Stomach (tissue), 9 donors: Measurements from ENCODE around the gene PRICKLE2. TPM values are rescaled to one million over a fixed set of nuclear protein-coding genes. Genes with fewer than 3 reads are reported as not detected.
"Not testable (repeated sequence)": the region's sequence is repeated elsewhere in the genome, so short reads cannot be mapped to it uniquely, and the experiment has no call there.

ENCODE experiments used
- DNase-seq, 2 donors: peaks; one replicate each; pipeline versions ENCODE4 v3.0.0 to v3.0.0-alpha.2; 2013 to 2019
- H3K27ac ChIP-seq, 5 donors: fragments of 200-600 bp in 4 of 5; sonication (generic) in 4 of 5; one replicate each; pipeline ENCODE4 v1.5.1; 2013 to 2019; ENCODE audit warnings: mild to moderate bottlenecking in 1 of 5, moderate library complexity in 1 of 5
- H3K27me3 ChIP-seq, 3 donors: fragments of 200-600 bp; sonication (generic); one replicate each; pipeline ENCODE4 v1.5.1; 2017 to 2019; ENCODE audit warnings: mixed run types in 1 of 3
- H3K36me3 ChIP-seq, 4 donors: fragments of 200-600 bp; sonication (generic); 1 replicate in 3 of 4; 2 replicates in 1 of 4; pipeline ENCODE4 v1.5.1; 2016 to 2019
- H3K4me1 ChIP-seq, 4 donors: fragments of 200-600 bp; sonication (generic); one replicate each; pipeline ENCODE4 v1.5.1; 2016 to 2019
- H3K4me3 ChIP-seq, 4 donors: fragments of 200-600 bp; sonication (generic) in 3 of 4; one replicate each; pipeline ENCODE4 v1.5.1; 2016 to 2019; ENCODE audit warnings: mild to moderate bottlenecking in 1 of 4
- H3K9me3 ChIP-seq, 4 donors: fragments of 200-600 bp; sonication (generic); one replicate each; pipeline ENCODE4 v1.5.1; 2016 to 2019
- EP300 ChIP-seq: sonication (generic); formaldehyde crosslinking; IDR thresholded peaks from one replicate; pipeline ENCODE4 v1.6.1; 2017; ENCODE audit warnings: antibody characterized with exemption
- POLR2A ChIP-seq, 4 donors: fragments of 450-650 bp; IDR thresholded peaks; one replicate each; pipeline ENCODE4 v1.6.1; 2016; ENCODE audit warnings: antibody characterized with exemption in 4 of 4, control low read depth in 2 of 4, mild to moderate bottlenecking in 1 of 4, moderate library complexity in 1 of 4
- POLR2AphosphoS5 ChIP-seq, 3 donors: sonication (generic); formaldehyde crosslinking; IDR thresholded peaks; one replicate each; pipeline ENCODE4 v1.6.1; 2016; ENCODE audit warnings: antibody characterized with exemption in 3 of 3
- WGBS, 5 donors: extraction: QIAGEN DNeasy Blood & Tissue Kit in 3 of 5; methylation state at CpG; one replicate each; pipeline versions ENCODE4 v1.1.5 to v1.1.7; 2013 to 2018; 5-methylcytosine and 5-hydroxymethylcytosine counted together
- intact Hi-C: fragments of 100-400 bp; cut with DNase I; formaldehyde crosslinking; loops from one replicate; pipeline ENCODE4 v1.15.1; 2023; ENCODE audit warnings: low total_unique reads
- polyA plus RNA-seq, 3 donors: library from polyadenylated mRNA; stranded (reverse); fragments of 200-250 nt; gene quantifications; one replicate each; pipeline ENCODE4 v1.2.3, GENCODE V29; 2013
- total RNA-seq, 5 donors: library from RNA; depleted of rRNA; stranded (reverse); fragments of >200 nt; gene quantifications; one replicate each; pipeline versions ENCODE4 v1.1.0 to v1.2.3, GENCODE V29; 2014 to 2016
- TF ChIP-seq, protein P1 (sequence below), 7 experiments: fragments of 450-650 bp in 4 of 7; fragments of 200-600 bp in 3 of 7; sonication (generic) in 3 of 7; IDR thresholded peaks; one replicate each; pipeline ENCODE4 v1.5.1; 2016 to 2019; ENCODE audit warnings: antibody characterized with exemption in 7 of 7, control low read depth in 2 of 7, mild to moderate bottlenecking in 1 of 7
- donor health status: healthy with polysubstance abuse.
- donor health status: Bipolar disorder and iron deficiency.
- donor health status: healthy.

PRICKLE2 gene
- total and polyA plus RNA-seq, 8 donors, result 3.7 to 59.1 (median 21.0) TPM

GRCh38 chr3:64095802-64096201 lies 129.5 kb downstream of the PRICKLE2 start:
- intact Hi-C loops, result no loop called here
- TF ChIP-seq POLR2AphosphoS5 (IDR thresholded peaks at IDR 0.05), result no peak
- TF ChIP-seq, protein P1, sequence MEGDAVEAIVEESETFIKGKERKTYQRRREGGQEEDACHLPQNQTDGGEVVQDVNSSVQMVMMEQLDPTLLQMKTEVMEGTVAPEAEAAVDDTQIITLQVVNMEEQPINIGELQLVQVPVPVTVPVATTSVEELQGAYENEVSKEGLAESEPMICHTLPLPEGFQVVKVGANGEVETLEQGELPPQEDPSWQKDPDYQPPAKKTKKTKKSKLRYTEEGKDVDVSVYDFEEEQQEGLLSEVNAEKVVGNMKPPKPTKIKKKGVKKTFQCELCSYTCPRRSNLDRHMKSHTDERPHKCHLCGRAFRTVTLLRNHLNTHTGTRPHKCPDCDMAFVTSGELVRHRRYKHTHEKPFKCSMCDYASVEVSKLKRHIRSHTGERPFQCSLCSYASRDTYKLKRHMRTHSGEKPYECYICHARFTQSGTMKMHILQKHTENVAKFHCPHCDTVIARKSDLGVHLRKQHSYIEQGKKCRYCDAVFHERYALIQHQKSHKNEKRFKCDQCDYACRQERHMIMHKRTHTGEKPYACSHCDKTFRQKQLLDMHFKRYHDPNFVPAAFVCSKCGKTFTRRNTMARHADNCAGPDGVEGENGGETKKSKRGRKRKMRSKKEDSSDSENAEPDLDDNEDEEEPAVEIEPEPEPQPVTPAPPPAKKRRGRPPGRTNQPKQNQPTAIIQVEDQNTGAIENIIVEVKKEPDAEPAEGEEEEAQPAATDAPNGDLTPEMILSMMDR (IDR thresholded peaks at IDR 0.05), result no peak
- TF ChIP-seq POLR2A (IDR thresholded peaks at IDR 0.05), result no peak
- TF ChIP-seq EP300, result no peak
- Histone ChIP-seq H3K9me3 (no peaks in the 10 kb centered on the region), H3K27me3 (no peaks in the 10 kb centered on the region), H3K36me3 (peaks cover 0 to 45% (median 26%) of the 10 kb centered on the region in 4 donors), H3K4me1 (peaks cover 0 to 3% (median 0%) of the 10 kb centered on the region in 4 donors), H3K4me3 (no peak overlapping the region), H3K27ac (no peak overlapping the region)
- no peak for DNase-seq
- 78 to 90% (median 84%) methylated on average over 3 of the region's 3 CpGs for WGBS, 5 donors

DNA sequence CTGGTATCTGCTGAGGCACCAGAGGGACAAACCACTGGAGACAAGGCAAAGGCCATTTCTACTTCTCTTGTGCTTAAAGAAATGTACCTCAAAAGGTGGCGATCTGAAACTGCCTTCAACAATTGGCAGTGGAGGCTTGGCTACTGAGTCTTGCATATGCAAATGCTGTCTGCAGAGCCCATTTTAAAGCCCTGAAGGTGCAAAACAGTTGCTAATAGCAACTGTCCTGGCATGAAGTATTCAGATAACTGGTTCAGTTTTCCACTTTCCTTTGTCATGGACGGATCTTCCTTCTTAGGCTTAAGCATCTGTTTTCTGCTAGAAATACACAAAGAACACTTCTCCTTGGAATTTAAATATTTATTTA lies 130.6 kb downstream of the PRICKLE2 start:
- H3K27me3 ChIP-seq, result no peaks in the 10 kb centered on the region
- H3K4me1 ChIP-seq, result no peaks in the 10 kb centered on the region
- WGBS, 5 donors, result 90 to 95% (median 93%) methylated on average over 2 of the region's 2 CpGs
- H3K9me3 ChIP-seq, result no peaks in the 10 kb centered on the region
- no peak overlapping the region for H3K27ac ChIP-seq
- intact Hi-C loops, result no loop called here
- H3K4me3 ChIP-seq, result no peak overlapping the region
- DNase-seq, result no peak
- no peak for TF ChIP-seq POLR2A (IDR thresholded peaks at IDR 0.05)
- TF ChIP-seq, protein P1 (IDR thresholded peaks at IDR 0.05), result no peak
- TF ChIP-seq POLR2AphosphoS5 (IDR thresholded peaks at IDR 0.05), result no peak
- TF ChIP-seq EP300, result no peak
- peaks cover 0 to 43% (median 22%) of the 10 kb centered on the region in 4 donors for H3K36me3 ChIP-seq

- no peak overlapping the region for H3K4me3 ChIP-seq
- H3K9me3 ChIP-seq, result no peaks in the 10 kb centered on the region
- no peak for DNase-seq
- WGBS, 5 donors, result 71 to 82% (median 78%) methylated on average over 3 of the region's 3 CpGs
- intact Hi-C loops, result no loop called here
- H3K36me3 ChIP-seq, result peaks cover 0 to 37% (median 15%) of the 10 kb centered on the region in 4 donors
- H3K27ac ChIP-seq, result no peak overlapping the region
- peaks cover 0 to under 1% (median 0%) of the 10 kb centered on the region in 4 donors for H3K4me1 ChIP-seq
- H3K27me3 ChIP-seq, result no peaks in the 10 kb centered on the region
- TF ChIP-seq POLR2AphosphoS5 (IDR thresholded peaks at IDR 0.05) (no peak), POLR2A (IDR thresholded peaks at IDR 0.05) (no peak), EP300 (no peak)
- TF ChIP-seq, protein P1 (IDR thresholded peaks at IDR 0.05), result no peak
These were observed 131.2 kb downstream of the PRICKLE2 start for GRCh38 chr3:64093825-64094712.

- Histone ChIP-seq H3K4me1 (peaks cover 0 to 3% (median 0%) of the 10 kb centered on the region in 4 donors), H3K27ac (no peak overlapping the region), H3K27me3 (no peaks in the 10 kb centered on the region), H3K36me3 (peaks cover 0 to 31% (median 9%) of the 10 kb centered on the region in 4 donors), H3K9me3 (no peaks in the 10 kb centered on the region), H3K4me3 (no peak overlapping the region)
- intact Hi-C loops, result no loop called here
- no peak for DNase-seq
- TF ChIP-seq POLR2A (IDR thresholded peaks at IDR 0.05), result no peak
- TF ChIP-seq EP300, result no peak
These were observed 132.1 kb downstream of the PRICKLE2 start for GRCh38 chr3:64093211-64093610.

GRCh38 chr3:64091501-64091900 lies 133.8 kb downstream of the PRICKLE2 start:
- WGBS, 5 donors, result 88 to 100% (median 97%) methylated on average over 1 of the region's 1 CpG
- H3K9me3 ChIP-seq, result no peaks in the 10 kb centered on the region
- H3K4me3 ChIP-seq, result no peak overlapping the region
- peaks cover 0 to 18% (median 6%) of the 10 kb centered on the region in 4 donors for H3K36me3 ChIP-seq
- no peak for DNase-seq
- intact Hi-C loops, result no loop called here
- H3K27ac ChIP-seq, result no peak overlapping the region
- no peak for TF ChIP-seq POLR2AphosphoS5 (IDR thresholded peaks at IDR 0.05)
- no peaks in the 10 kb centered on the region for H3K27me3 ChIP-seq
- H3K4me1 ChIP-seq, result peaks cover 0 to 3% (median 0%) of the 10 kb centered on the region in 4 donors

DNA sequence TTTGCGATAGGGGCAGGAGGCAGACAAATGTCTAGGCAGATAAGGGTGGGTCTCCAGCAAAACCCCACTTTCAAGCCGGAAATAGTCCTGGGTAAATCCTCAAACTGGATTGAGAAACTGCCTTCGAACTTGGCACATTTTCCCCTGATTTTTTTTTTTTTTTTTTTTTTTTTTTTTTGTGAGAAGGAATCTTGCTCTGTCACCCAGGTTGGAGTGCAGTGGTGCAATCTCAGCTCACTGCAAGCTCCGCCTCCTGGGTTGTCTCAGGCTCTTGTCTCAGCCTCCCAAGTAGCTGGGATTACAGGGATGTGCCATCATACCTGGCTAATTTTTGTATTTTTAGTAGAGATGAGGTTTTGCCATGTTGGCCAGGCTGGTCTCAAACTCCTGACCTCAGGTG lies 135.9 kb downstream of the PRICKLE2 start:
- H3K4me1 ChIP-seq, H3K27me3 ChIP-seq, H3K9me3 ChIP-seq, intact Hi-C loops, H3K4me3 ChIP-seq, DNase-seq, H3K36me3 ChIP-seq: not testable (repeated sequence)
- 48 to 62% (median 55%) methylated on average over 4 of the region's 4 CpGs for WGBS, 5 donors
- H3K27ac ChIP-seq, result peak overlapping the region in 1 of 5 donors; percentile 28
